Stimulated activated CD8-positive, alpha-beta memory T cell treated with anti-CD3 and anti-CD28 coated beads, Interleukin-4, amount 100 ng/mL, for 4 hours (primary cell): ENCODE measurements around the gene IFFO2.

Source experiments
- DNase-seq, 2 donors: peaks; one replicate each; pipeline ENCODE4 v3.0.0-alpha.2; 2020; ENCODE audit warnings: low read depth in 2 of 2, low spot score in 1 of 2

Gene IFFO2

DNA sequence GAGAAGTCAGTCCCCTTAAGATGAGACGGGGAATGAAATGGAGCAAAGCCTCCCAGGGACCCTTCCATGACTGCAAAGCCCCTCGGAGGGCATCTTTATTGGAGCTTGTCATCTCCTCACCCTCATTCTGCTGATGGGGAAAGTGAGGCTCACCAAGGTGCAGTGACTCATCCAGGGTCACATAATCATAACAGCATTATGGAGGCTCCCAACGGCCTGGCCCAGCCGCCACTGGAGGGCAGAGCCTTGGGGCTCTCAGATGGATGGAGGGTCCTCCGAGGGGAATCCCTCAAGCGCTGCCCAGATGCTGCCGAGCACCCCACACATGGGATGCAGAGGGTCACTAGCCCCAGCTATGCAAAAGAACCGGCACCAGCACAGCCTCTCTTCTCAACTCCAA lies 18.9 kb downstream of the IFFO2 start:
- DNase-seq, result no peak

DNA sequence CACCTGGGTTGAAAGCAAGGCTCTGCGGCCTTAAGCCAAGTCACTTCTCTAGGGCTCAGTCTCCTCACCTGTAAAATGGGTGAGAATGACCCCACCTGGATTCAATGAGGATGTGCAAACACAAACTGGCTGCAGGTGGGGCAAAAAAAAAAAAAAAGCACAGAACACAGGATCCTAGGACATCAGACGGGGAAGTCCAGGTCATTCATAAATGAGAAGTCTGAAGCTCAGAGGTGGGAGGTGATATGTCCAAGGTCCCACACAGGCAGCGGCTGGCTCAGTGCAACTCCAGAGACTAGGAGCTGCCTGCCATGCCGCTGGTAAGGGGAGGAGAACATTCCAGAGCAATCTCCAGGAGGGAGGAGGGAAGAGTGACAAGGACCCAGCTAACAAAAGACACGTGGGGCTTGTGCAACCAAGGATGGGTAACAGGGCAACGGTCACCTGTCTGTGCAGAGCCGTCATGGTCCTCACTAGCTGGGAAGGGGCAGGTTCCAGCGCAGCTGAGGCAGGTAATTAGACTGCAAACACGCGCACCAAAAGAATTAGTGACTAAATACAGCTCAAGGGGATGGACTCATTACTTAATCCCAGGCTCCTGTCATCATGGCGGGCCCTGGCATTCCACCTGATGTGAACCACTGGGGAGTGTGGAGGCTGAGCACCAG lies 19.5 kb downstream of the IFFO2 start:
- no peak for DNase-seq

DNA sequence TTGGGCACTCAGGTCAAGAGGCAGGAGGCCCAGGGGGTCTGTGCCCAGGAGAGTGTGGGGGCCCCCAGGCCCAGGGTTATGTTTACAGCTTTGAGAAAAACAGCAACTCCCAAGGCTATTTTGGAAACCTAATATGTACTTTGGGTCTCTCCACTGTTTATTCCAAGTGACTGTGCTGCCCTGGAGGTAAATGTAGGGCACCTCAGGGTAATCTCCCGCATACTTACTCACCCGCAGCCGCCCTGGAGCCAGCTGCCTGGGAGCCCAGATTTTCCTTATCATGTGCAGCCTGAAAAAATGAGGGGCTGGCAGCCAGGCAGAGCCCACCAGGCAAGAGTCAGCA lies 20.0 kb downstream of the IFFO2 start:
- DNase-seq, result no peak

DNA sequence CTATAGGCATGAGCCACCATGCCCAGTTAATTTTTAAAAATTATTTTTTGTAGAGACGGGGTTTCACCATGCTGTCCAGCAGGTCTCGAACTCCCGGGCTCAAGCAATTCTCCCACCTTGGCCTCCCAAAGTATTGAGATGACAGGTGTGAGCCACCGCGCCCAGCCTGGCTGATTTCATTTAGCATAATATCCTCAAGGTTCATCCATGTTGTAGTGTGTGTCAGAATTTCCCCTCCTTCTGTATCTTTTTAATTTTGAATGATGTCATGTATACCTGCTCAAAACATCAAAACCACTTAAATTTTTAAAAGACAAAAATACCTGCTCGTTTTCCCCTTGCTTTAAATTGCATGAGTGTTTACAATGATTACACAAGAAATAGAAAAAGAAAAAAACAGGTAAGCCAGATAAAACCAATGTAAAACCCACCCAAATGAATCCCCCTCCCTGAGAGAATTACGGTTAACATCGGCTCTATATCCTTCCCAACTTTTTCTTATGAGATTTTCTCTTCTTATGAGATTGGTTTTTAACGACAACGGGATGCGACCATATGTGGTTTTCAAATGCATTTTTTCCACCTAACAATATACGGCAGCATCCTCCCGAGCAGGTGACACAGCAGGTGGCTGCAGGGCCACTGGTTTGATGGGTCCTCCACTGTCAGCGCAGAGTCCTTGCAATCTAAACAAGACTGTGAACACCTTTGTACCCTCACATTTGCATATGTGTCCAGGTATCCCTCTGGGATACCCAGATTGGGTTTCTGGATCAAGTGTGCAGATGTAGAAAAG lies 22.1 kb downstream of the IFFO2 start:
- DNase-seq, result no peak

DNA sequence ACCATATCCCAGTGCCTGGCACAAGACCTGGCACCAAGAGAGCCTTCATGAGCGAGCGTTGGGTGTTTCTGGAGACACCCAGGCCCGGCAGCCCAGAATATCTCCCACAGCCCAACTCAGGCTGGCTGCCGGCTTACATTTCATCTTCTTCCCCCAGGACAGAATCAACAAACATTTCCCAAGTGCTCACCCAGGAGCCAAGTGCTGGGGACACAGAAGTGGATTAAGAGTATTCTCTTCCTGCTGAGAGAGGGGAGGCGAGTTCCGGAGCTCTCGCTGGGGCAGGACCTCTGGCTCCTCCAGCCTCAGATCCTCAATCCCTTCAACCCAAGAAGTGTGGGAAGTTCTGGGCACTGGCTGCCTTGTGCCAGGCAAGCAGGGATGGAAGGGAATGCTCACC lies 23.6 kb downstream of the IFFO2 start:
- DNase-seq, result no peak

DNA sequence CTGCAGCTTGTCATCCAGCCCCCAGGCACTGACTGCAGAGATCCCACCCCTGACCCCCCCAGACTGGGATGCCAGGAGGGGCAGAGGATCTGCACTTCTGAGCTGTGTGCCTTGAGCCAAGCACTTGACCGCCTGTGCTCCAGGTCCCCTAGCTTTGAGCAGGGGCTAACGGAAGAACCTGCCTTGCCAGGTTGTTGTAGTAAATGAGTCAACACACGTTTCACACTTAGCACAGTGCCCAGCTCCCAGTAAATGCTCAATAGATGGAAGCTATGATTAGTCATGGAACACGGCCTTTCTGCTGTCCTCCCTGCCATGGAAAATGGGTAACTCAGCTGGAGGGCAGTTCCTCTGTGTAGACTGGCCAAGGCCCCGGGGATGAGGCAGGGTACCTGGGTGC lies 24.1 kb downstream of the IFFO2 start:
- no peak for DNase-seq

DNA sequence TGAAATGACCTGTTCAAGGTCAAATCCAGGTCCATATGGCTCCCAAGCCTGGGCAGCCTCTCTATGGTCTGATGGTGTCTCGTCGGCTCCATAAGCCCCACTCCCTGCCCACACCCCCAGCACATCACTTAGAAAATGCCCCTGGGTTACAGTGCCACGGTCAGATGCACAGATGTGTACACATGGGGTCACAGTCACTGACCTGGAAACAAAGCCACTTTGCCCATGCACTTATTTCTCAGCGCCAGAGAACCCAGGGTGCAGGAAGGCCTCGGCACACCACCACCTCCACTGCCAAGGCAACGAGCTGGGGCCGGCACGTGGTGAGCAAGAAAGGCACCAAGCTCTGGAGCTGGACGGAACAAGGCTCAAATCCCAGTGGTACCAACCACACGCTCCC lies 24.7 kb downstream of the IFFO2 start:
- no peak for DNase-seq

DNA sequence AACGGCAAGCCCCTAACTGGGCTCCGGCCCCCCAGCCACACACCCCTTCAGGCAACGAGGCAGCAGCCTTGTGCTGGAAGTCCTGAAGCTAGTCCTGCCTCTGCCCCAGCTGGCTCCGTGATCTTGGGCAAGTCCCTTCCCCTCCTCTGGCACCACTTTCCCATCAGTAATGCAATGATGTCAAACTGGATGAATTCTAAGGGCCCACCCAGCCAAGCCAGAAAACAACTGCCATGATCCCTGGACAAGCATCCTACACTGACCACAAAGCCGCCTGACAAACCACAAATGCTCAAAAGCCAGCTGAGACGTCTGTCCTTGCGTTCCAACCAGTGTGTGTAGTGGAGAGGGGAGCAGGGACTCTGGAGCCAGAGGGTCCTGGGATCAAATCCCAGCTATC lies 26.8 kb downstream of the IFFO2 start:
- DNase-seq, result no peak

DNA sequence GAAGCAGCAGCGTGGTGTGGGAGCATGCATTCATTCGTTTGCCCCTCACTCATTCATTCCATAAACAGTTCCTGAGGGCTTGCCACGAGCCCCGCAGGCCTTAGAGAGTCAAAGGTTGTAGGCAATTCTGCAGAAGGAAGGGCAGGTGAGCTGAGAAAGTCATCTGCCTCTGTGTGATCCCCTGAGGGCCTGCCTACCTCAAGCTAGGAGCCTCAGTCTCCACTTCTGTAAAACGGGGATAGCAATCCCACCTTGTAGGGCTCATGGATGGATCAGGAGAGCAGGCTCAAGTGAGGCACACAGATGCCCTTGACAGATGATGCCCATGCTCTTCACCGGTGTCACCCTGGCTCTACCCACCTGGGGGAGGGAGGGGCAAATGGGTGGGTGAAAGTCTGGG lies 27.5 kb downstream of the IFFO2 start:
- no peak for DNase-seq

DNA sequence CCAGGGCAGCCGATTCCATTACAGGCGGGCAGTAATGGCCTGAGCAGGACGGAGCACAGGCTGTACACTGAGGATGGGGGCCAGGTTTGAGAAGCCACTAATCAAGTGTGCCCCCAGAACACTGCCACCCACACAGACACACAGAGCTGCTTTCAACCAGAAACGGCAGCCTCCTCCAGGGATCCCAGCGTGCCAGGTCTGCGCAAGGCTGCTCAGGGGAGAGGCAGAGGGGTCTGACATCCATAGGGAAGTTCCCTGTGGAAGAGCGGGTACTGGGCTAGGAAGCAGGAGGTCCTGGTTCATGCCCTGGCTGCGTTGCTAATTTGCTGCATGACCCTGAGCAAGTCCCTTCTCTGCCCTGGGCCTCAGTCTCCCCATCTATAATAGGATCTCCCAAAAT lies 28.1 kb downstream of the IFFO2 start:
- no peak for DNase-seq

DNA sequence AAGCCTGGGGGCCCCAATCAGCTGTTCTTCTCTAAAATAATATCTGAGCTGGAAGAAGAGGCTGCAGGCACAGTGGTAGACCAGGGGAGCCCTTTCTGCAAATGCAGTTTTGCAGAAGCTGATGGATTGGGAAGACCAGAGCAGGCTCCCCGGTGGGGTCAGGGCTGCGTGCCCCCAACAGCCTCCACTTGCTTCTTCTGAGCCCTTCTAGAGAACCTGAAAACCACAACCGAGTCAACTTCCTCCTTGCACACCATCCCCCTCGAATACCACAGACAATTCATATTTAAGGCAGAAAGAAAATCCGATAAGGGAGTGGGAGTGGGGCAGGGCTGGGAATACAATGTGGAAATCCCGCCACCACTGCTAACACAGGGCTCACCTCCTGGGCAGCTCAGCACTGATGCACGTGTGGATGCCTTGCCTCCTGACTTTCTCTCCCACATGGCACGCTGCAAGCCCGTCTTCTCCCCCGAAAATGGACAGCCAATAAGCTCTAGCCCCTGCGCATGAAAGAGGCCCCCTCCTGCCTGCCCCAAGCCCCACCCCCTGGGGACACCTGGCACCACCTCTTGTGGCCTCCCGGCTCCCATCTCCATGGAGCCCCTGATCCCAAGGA lies 28.7 kb downstream of the IFFO2 start:
- no peak for DNase-seq

DNA sequence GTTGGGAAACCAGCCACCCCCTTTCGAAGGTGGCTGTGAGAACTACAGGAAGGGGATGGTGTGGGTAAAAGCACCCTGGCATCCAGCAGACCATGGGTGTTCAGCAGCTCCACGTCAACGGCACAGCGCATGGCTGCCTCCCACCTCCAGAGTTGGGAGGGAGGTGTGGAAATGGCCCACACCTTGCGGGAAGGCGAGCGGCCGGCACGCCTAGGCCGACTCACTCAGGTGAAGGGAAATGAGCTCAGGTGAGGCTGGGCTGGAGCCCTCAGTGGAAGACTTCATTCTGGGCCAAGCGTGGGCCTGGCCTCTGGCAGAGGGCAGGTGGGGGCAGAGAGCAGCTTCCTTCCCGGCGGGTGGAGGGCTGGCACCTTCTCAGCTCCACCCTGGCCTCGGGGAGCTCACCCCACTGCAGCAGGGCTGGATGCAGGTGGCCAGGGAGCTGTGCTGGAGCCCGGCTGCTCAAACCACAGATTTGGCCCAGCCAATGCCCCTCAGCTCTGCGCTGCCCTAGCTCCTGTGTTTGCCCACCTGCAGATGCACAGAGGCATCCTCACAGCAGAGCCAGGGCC lies 29.3 kb downstream of the IFFO2 start:
- no peak for DNase-seq

DNA sequence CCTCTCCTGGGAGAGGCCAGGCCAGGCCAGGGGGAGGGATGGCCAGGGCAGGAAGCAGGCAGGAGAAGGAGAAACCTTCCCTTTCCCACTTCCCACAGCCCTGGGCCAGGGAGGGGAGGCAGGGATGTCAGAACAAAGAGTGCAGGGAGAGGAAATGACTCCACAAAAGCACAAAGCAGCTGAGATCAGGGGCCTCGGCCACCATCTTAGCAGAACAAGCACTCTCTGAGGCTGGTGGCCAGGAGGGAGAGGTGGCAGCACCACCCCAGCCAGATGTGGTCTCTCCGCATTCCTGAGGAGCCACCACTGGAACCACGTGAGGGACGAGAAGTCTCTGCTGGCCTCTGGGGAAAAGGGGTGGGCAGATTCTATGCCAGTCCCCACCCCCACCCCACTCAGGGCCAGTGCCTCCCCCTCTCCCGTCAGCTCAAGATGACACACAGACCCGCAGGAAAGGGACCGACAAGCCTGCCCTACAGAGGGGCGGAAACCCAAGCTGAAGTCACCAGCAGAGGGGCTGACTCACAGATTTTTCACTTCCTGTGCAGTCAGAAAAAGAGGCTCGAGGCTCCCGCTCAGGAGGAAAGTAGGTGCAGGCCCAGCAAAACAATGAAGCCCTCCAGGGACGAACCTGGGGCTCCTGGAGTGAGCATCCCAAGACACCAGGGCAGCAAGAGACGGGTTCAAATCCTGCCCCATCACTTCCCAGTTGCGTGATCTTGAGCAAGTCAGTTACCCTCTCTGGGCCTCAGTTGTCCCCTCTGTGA lies 30.0 kb downstream of the IFFO2 start:
- peak; percentile 64 to 74 for DNase-seq

DNA sequence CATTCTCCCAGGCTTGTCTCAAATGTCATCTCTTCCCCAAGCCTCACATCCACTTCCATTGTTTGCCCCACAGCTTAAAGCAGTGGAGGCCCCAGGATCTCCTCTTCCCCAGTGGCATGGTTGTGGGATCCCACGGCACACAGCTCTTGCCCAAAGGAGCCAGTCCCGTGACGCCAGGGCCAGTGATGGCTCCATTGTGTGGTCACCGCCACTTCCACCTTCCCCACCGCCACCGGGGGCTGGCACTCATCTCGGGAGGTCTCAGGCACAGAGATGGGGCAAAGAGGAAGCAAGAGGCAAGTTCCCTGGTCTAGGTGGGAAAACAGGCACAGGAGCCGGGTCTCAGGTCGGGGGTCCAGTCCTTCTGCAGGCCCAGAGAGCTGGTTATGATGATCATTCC lies 31.2 kb downstream of the IFFO2 start:
- no peak for DNase-seq

DNA sequence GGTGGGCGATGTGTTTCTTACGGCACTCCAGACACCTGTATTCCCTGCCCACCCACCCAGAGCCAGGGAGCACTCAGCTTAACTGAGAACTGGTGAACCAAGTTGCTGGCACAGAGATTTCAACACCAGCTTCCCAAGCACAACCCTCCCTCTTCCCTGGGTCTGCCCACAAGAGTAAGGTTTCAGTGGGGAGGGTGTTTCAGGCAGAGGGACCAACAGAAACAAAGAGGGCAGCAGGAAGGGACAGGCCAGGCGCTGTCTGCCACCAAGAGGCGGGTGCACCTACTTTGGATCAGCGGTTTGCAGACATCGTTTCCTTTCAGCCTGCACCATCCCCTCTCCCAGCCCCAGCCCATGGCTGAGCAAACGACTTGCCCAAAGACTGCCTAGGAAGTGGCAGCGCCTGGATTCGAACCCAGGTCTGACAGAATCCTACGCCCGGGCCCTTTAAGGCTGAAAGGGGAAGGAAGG lies 32.2 kb downstream of the IFFO2 start:
- DNase-seq, result no peak

DNA sequence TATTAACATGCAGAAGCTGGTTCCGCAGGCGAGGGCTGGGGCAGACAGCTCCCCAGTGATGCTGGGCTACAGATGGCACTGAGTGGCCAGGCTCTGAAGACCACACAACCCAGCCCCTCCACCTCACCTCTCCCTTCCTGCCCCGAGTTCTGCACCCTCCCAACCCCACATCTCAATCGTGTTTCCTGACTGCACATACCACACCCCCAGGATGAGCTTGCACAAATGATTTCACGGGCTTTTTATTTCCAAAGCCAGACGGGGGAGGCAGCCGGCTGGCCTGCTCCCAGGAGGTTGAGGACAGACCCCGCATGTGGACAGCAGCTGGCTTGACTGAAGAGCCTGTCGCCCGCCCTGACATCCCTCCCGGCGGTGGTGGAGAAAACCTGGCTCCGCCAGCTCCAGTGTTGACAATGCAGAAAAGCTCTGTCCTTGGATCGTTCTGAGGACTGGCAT lies 32.7 kb downstream of the IFFO2 start:
- no peak for DNase-seq

DNA sequence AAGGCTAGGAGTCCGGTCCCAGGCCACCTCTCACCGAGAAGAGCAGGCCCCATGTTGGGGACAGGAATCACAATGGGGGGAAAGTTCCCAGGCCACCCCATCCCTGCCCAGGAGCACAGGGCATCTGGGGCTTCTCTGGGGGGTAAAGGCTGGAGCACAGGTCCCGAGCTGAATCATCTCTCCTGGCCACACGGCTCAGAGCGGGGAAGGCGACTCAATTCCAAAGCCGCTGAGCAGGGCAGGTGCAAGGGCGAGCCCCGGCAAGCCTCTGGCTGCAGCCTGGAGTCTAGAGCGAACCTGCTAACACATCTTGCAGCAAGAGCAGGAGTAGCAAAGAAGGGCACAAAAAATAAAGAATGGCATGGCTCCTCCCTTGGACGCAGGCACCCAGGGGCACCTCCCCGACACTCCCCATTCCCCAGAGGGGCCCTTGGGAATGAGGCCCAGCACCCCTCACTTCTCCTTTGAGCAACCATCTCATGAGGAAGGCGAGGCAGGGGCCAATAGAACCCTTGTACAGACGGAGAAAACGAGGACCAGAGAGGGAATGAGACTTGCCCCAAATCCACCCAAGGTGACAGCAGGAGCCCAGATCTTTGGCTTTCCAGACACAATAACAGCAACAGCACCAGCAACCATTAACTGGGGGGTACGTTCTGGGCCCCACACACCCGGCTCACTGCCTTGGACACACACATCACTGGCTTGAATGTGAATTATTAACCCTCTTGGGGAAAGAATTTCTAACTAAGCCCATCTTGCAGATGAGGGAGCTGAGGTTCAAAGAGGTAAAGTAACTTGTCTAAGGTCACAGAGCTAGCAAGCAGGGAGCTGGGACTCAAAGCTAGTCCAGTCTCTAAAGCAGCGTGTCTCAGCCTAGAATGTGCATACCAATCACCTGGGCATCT lies 33.4 kb downstream of the IFFO2 start:
- no peak for DNase-seq

DNA sequence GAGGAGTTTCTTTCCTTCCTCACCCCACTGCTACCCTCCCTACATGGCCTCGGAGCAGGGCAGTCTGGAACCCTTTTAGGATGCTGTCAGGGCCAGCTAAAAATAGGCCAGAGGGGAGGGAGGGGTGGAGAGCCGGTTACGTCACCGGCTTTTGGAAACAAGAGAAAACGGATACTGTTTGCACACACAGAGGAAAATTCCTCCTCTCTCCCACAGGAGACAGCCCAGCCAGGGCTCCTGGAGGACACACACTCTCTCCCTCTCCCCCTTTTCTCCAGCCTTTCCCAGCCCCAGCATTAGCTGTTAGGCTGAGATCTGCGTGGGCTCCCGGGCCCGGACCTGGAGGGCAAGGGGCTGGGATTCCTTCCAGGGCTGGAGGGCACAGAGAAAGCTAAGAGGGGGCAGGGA lies 34.2 kb downstream of the IFFO2 start:
- DNase-seq, result no peak

DNA sequence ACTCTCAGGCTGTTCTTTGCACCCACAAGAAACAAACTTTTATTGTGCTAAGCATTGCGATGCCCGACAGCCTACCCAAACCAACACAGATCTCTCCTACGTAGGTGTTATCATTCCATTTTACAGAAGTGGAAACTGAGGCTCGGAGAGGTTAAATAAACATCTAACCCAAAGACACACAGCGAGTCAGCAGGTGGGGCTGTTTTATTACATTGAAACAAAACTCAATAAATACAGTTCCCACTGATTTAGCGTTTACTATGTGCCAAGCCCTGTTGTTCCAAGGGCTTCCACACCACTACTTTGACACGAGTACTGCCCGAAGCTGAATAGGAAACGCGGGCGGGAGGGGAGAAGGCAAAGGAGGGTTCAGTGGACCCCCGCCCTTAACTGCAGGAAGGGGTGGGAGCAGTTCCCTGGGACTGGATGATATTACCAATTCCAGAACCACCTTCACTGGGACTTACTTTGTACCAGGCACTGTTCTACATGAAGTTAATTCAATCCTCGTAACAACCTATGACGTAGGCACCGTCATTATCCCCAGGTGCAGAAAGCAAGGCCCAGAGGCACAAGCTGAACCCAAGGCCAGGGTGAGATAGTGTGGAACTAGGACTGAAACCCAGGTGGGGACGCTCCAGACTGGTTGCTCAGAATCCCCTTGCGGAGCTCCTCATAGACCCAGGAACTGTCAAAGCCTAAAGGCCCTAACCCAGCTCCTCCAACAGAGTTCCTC lies 34.8 kb downstream of the IFFO2 start:
- no peak for DNase-seq

DNA sequence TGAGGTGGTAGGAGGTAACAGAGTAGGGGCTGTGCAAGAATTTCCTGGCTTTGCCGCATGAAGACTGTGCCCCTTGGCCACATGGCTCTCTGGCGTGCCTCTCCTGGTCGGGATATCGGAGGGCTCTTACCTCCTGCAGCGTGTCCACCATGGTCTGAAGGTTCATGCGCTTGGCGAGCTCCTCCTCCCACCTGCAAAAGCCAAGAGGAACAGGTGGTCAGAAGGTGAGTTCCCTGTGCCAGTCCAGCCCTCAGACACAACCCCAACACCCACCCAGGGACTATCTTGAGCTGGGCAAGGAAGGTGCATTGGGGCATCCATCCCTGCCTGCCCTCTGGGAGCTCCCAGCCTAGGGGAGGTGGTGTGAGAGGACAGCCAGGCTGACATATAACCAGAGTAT lies 35.5 kb downstream of the IFFO2 start:
- no peak for DNase-seq
